GM12892 (cell line): ENCODE data around the gene LYPLAL1.

Experiments used
- POLR2A ChIP-seq: IDR thresholded peaks from 2 replicates; pipeline ENCODE4 v1.6.1; 2011; ENCODE audit warnings: low read depth, low read length, control low read depth
- POLR2AphosphoS5 ChIP-seq: IDR thresholded peaks from 2 replicates; pipeline ENCODE4 v1.6.1; 2011; ENCODE audit warnings: low read depth, low read length, control low read depth
- TAF1 ChIP-seq: IDR thresholded peaks from 2 replicates; pipeline ENCODE4 v1.6.1; 2011; ENCODE audit warnings: low read depth, mild to moderate bottlenecking, control low read depth, low read length, borderline replicate concordance

DNA sequence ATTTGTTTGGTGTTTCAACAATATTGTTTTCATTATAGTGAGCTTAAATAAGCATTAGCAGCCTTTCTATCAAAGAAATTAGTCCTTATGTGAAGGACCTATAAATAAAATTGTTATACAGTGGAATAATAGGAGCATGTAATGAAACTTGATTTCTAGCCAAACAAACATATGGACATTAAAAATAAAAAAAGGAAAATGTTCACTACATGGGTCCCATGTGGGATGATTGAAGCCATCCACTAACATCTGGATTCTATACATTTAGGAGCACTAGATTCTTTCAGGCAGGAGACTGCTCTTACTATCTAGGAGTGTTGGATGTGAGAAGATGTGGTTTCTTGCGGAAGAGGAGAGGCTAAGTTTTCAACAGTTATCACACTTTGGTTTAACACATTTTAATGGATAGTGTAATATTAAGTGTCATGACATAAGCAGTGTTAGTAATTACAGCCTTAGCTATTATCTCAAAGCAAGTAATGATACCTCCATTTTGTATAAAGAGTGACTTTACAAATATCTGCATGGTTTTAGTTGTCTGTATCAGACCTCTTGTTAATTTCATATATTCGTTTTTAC is 62.3 kb downstream of the LYPLAL1 start:
- TF ChIP-seq POLR2A (no peak), POLR2AphosphoS5 (no peak), TAF1 (no peak)
